NCI-H774 (cell line): ENCODE measurements around the gene HOXA10.
A peak's percentile ranks its signal among the peaks of the same experiment; 100 is the strongest.

Experiments used
- DNase-seq: peaks from one replicate; lab custom pipeline; 2025; lab: John Stamatoyannopoulos, UW

Gene HOXA10

DNA sequence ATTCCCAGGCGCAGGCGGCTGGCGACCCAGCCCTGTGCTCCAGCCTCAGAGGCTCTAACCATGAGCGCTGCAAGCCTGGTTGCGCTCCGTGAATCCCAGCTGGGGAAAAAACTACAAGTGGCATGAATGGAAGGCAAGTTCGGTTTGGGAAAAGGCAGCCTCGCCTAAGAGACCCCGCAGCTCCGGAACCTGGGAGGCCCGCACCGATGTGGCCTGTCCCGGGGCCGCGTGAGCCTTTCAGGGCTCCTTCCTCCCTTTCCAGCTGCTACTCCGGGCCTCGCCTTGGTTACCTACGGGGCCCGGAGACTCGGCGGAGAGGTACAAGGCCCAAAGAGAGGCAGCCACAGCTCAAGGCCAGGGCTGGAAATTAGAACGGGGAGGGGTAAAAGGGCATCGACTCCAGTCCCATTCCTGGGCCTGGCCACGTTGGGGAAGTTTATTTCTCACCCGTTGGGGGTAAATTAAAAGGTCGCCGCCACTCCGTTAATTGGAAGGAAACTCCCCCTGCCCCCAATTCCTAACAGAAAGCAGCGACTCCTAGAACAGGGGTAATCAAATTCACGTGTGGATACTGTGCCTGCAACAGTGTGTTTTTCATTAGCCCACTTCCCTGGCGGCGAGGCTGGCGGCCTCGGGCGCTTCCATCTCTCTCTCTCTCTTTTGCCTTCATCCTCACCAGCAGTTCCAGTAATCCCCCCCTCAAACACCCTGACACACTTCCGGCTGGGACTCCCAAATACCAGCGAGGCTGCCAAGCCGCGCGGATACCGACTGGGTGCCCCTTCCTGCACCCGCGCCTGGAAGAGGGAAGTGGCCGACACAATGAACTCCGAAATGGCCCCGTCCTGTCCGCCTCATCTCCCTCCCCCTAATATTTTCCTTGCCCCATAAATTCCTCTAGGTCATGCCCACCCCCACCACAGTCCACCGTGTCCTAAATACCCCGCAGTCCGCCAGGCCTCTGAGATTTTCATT is 7.3 kb downstream of the HOXA10 start:
- no peak for DNase-seq

DNA sequence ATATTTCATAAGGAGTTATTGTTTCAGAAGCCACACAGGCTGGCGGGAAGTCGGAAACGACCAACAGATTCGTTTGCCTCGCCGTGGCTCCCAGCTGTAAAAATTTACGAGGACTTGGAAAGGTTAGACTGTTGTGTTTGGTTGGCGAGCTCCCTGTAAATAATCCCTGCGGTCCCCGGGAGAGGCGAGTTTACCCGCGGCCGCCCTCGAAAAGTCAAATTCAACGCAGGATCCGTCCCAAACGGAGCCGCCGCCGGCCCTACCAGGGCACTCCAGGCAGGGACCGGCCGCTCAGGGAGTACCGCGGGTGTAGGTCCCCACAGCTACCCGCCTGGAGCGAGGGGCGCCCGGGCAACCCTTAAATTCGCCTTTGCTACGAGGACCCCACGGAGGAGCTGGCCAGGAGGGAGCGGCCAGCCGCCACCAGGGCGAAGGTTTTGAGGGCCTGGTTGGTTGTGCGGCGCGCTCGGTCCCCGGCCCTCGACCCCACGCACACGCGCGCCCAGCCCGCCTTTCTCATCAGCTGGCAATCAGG is 8.1 kb downstream of the HOXA10 start:
- no peak for DNase-seq

DNA sequence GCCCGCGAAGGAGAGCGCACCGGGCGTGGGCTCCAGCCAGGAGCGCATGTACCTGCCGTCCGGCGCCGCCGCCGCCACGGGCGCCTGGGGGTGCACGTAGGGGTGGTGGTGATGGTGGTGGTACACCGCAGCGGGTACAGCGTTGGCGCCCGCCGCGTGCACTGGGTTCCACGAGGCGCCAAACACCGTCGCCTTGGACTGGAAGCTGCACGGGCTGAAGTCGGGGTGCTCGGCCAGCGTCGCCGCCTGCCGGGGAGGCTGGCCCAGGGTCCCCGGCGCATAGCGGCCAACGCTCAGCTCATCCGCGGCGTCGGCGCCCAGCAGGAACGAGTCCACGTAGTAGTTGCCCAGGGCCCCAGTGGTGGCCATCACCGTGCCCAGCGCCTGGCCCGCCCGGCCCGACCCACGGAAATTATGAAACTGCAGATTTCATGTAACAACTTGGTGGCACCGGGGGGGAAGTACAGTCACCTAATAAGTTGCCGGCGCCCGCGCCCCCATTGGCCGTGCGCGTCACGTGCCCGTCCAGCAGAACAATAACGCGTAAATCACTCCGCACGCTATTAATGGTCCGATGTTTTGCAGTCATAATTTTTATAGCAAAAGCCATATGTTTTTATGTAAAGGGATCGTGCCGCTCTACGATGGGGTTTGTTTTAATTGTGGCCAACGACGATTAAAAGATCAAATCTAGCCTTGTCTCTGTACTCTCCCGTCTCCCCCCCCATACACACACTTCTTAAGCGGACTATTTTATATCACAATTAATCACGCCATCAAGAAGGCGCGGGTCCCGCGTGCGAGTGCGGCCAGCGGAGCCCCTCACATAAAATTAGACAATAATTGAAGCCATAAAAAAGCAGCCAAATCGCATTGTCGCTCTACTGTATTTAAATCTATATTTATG is 8.8 kb downstream of the HOXA10 start, which contains the start of gene HOXA9:
TSS of gene HOXA9 (minus strand) at position 449 of the 907 bp plus-strand sequence. CDS start at position 369, 80 bp downstream.
- DNase-seq, result no peak

DNA sequence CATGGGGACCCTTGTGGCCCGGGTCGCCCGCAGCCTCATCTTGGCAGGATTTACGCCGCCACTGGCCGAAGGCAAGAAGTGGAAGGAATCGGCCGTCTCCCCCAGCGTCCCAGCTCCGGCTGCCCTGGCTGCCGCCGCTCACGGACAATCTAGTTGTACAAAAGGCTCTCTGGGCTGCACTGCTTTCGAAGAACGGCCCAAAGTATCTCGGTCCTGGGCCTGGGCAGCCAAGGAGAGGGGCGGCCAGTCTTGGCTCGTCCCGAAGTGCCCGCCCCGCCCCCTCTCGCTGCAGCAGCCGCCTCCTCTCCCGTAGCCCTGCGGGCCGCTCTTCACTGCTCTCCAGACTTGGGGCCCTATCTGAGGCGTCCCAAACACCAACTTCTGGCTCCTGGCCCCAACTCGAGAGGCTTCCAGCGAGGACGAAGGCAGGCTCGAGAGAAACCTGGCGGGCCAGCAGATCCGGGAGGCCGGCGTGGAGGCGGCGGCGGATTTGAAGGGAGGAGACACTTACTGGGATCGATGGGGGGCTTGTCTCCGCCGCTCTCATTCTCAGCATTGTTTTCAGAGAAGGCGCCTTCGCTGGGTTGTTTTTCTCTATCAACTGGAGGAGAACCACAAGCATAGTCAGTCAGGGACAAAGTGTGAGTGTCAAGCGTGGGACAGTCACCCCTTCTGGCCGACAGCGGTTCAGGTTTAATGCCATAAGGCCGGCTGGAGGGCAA is 9.6 kb downstream of the HOXA10 start:
- no peak for DNase-seq

DNA sequence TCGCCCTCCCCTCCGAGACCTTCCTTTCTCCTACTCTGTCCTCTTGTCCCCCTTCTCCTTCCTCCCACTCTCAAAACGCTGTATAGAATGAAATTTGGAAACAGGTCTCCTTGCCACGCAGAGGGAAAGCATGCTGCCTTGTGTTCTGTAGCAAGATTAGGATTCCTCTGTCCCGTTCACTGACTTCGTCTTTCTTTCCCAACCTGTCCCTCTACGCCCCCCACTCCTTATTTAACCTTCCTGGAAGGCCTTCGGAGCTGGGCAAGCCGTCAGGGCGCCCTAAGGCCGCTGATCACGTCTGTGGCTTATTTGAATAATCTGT is 10.1 kb downstream of the HOXA10 start:
- DNase-seq, result no peak

DNA sequence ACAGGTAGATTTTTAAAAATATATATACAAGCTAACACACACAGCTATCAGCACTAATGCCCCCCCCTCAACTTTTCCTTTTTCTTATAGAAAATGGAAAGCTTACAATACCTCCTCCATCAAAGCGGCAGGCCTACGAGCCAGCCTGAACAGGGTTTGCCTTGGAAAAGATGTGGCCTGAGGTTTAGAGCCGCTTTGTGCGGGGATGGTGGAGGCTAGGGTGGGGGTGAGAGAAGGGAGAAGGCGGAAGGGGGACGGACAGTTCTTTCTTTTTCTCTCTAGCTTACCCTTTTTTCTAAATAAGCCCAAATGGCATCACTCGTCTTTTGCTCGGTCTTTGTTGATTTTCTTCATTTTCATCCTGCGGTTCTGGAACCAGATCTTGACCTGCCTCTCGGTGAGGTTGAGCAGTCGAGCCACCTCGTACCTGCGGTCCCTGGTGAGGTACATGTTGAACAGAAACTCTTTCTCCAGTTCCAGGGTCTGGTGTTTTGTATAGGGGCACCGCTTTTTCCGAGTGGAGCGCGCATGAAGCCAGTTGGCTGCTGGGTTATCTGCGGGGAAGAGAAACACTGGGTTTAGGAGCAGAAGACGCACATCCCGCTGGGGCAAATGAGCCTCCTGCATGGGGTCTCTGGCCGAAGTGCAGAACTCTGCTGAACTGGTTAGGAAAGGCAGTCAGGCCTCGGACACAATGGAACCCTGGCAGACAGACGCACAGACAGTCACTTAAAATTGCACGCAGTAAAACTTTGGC is 10.7 kb downstream of the HOXA10 start:
- no peak for DNase-seq

DNA sequence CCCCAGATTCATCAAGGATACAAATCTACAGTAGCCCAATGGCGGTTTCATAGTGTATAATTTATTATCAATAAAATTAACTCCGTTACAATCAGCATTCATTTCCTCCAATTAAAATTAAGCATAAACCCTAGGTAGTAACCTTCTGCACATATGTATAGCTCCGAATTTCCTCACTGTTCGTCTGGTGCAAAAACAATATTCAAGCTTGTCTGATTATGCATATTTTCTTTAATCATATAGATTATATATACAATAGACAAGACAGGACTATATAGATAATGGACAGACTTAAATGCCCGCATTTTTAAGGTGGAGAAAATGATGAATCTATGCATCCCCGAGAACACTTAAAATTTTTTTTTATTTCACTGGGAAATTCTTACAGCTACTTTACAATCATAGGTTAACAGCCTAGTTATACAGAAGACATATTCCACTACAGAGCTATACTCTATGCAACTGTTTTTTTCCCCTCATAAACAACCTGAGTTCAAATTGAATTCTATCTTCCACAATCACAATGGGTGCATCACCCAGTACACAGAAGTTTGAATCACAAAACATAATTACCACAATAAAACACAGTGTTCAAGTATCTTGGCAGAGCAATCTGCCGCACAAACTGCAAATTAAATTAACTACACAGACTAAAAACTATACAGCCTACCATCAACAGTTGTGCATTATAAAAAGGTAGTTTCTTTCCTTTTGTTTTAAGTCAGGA is 11.4 kb downstream of the HOXA10 start:
- DNase-seq, result no peak

DNA sequence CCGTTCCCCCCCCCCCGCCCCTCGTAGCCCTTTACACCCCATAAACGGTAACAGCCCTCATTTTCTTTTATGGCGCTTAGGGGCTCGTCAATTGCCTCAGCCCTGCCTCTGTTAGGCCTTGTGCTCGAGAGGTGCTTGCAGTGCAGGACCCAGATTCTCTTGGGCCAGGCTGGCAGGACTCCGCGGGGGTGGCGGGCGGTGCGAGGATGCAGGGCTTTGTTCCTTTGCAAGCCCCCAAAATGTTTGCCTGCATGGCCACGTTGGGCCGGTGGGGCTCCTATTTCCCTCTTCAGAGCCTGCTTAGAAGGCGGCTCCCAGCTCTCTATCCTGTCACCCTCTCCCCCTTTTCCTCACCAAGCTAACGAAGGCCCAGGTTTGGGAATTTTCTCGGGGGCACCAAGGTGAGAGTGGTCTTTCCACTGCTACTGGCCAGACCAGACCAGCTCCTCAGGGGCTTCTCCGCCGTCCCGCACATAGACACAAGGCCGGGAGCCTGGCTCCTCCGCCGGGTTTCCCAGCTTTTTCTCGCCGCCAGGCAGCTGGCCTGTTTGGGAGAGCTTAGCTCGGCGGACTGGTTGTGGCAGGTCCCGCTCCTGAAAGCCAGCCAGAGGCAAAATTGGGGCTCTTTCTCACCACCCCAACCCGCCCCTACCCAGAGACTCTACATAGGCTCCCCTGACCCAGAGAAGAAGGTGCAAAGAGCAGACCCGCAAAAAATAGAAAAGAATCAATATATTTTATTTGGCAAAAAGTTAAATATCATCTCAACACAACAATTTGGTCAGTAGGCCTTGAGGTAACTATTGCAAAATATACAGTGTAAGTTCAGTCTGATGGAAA is 12.2 kb downstream of the HOXA10 start:
- no peak for DNase-seq

DNA sequence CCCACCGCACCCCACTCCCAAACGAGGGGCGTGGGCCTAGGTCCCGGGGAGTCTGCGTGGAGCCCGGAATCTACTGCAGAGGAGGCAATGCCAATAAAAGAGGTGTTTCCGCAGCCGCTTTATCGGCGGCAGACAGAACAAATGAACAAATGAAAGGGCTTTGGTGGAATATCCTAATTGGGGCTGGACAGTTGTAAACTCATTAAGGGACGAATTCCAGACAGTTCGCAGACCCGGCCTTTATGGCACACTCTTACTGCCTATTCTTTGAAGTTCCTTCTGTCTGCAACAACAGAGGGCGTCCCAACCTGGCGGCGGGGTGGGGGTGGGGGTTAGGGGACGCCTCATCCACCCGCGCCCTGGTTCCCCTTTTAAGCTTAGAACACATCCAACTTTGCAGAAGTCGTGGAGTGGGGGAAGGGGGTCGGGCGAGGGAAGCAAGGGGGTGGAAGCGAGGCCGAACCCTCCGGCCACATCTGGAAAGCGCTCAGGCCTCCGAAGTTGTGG is 12.9 kb downstream of the HOXA10 start:
- no peak for DNase-seq

DNA sequence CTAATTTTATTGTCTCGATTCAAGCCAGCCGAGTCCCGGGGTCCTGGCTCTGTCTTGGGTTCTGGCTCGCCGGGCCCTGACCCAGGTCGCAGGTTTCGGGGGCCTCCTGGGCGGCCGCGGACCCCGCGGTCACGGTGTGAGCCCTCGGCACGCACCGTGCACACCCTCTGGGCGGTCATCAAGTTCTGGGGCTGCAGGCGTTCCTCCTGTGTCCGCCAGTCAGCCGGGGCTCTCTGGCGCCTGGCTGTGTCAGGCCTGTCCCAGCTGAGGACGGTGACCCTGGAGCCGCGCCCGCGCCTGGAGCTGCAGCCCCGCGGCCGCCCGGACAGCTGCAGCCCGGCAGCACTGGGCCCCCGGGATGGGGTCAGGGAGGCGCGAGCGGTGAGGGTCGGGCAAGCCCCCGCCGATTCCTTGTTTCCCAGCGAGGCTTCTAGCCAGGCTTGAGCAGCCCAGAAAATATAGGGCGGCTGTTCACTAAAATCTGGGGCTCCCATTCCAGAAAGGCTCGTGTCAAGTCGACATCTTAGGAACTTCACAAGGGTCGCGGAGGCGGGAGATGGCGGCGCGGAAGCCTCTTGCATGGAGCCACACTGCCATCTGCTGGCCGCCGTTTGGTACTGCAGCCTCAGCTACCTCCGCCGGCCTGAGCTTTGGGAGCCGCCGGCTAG is 13.4 kb downstream of the HOXA10 start:
- DNase-seq, result peak; percentile 55

DNA sequence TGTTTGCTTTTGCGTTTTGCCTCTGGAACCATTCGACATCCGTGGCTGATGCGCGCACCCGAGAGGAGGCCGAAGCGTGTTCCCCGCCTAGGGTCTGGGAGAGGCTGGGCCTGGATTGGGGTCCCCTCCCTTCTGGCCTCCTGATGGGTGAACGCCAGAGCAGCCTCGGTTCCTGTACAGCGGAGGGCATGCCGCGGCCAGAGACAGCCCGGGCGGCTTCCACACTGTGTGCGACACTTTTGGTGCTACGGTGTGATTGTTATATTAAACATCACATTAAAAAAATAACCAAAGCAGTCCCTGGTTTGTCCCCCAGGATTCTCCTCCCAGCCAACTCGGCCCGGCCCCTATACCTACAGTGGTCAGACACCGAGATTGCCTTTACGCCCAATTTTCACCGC is 14.0 kb downstream of the HOXA10 start:
- DNase-seq, result no peak

DNA sequence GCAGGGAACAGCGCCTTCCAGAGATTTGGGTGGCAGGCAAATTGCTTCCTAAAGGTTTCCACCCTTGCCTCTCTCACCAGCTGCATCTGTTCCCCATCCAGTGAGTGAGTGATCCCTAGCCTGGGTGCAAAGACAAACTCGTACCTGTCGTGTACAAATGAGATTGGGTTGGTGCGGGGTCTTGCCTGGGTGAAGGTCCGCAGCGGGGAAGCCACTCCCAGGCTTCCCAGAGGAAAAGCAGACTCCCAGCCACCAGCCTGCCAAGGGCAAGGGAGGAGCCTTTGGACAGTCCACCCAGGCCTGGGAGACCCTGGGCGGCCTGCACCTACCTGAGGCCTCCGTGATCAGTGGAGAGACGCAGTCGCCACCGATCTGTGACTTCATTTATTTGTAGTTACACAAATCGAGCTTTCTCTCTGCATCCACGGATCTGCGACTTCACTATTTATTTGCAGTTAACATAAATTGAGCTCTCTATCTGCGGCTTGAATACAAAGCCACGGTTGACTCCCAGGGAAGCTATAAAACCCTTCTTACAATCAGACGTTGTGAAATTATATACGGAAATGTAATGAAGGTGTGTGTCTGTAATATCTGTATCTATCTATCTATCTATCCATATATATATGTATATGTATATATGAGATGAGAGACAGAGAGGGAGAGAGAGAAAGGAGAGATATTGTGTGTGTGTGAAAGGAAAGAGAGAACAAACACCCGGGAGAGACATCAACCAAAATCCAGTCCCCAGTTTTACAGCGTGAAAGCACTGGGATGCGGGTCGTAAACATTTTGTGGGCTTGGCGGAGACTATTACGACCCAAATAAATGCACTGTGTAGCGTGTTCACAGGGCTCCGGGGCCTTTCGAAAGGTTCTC is 14.6 kb downstream of the HOXA10 start:
- DNase-seq, result no peak

DNA sequence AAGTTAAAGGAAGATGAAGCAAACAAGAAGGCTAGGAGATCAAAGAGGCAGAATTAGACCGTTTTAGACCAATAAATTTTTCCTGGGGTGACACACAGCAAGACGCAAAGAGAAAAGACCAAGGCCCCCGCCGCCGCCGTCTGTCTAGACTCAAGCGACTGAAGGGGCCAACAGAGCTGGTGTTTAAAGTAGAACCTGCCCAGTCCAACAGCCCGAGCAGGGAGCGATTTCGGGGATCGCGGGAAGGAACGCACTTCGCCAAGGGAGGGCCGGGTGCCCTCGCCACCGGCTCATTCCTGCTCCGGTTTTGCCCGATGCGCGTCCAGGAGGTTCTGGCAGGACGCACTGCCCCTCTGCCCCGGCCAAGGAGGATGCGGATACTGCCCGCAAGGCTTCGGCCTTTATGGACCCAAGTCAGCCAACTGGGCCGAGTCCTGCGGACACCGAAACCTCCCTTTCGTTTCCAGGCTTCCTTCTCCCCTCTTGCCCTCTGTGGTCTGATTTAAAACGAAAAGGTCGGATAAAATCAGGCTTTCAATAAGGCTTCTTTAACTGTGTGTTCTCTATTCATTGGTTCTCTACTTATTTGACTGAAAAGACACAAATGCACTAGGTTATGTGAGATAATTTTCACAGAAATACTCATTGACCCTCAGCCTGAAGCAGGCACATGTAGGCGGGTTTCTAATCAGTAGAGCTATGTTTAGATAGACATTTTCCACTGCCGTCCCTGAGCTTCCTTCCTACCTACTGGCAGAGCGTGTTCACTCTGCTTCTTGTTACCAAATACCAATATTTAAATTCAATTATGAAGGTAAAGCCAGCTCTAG is 15.5 kb downstream of the HOXA10 start:
- no peak for DNase-seq

DNA sequence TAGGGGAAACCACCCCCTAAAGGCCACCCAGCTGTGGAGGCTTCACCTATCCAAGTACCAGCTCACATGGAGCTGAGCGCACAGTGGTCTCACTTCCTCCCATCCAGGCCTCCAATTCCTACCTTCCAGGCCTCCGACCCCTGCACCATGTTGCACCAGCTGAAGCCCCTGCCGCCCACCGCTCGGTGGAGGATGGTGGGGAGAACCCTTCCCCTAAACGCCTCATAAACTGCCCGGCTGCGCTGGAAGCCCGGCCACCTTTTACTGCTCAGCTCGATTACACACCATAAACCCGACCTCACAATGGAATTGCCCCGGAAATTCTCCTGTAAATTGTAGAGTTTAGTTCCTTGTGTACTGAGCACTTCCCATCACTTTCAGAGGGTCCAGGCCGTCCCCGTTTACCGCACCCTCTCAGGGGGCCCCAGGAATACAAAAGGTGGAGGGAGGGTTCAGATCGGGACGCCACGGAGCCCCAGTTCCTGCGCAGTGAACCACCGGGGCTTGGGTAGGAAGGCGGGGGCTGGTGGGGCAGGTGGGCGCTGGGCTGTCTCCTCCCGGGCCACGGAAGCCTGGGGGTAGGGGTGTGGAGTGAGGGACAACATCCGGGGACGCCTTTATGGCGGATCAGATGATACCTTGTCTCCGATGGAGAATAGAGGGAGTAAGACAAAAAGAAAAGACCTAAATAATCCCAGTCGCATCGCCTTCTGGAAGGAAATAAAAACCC is 16.3 kb downstream of the HOXA10 start:
- no peak for DNase-seq

DNA sequence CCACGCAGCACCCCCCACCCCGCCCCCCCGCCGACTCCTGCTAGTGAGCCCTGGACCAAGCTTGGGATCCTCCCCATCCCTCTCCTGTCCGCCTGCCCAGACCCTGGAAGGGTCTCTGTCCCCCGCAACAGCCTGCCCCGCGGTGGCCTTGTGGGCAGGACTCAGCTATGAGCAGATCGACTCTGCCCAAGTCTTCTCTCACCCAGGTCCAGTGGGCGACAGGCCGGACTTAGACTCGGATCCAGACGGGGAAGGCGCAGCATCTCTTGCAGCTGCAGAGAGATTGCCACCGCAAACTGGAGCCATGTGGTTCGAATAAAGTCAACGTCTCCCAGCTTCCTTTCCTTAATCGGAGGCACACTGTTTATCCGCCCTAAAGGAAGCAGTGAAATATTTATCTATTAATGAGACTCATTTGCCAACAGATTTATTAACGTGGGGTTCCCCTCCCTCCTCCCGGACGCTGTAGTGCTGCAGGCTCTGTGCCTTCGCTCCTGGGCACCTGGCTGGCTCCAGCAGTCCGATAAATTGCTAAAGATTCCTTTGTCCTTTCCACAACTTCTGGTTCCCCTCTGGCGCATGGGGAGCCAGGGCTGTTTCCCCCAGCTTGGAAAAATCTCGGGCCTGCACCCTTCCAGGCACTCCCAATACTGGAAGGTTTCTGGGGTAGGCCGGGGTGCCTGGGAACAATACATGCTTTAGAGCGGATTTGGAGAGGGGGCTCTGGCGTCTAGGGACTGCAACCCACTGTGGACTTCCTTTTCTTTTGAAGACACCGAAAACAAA is 17.0 kb downstream of the HOXA10 start:
- no peak for DNase-seq
